ENCODE measurements around the gene TAS1R2.
"Not testable (repeated sequence)": the region's sequence is repeated elsewhere in the genome, so short reads cannot be mapped to it uniquely, and the experiment has no call there.

GRCh38 chr1:18847723-18848122 is 11.7 kb downstream of the TAS1R2 start:
- not testable (repeated sequence) for TF ChIP-seq CTCF (IDR thresholded peaks at IDR 0.05 in 8 of 11, conservative IDR thresholded peaks at IDR 0.05 in 3 of 11); POLR2A (IDR thresholded peaks at IDR 0.05); POLR2AphosphoS5 (IDR thresholded peaks at IDR 0.05)
